ENCODE measurements around the gene NEMP2. TPM values are rescaled to one million over a fixed set of nuclear protein-coding genes. Genes with fewer than 3 reads are reported as not detected.
"Not testable (repeated sequence)": the region's sequence is repeated elsewhere in the genome, so short reads cannot be mapped to it uniquely, and the experiment has no call there.

NEMP2 gene
- total RNA-seq, 2 donors from 2014 or later: 5.0 to 6.8 TPM

DNA sequence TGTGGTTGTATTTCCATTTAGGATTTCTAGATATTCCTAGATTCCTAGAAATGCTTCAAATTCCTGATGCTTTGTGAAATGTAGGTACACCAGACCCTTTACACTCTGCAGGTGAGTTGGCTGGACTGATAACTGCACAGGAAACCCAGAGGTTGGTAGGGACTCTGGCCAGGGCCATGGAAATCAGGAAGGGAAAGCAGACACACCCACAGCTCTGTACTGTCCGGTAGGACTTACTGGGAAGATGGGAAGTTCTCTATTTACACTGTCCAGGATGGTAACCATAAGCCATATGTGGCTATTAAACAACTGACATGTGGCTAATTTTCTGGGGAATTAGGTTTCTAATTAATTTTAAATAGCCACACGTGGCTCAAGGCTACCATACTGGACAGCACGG lies 31.4 kb downstream of the NEMP2 start:
- no peak for DNase-seq (ENCODE audit: low spot score)
- intact Hi-C loops (cut with DNase I): no loop called here

DNA sequence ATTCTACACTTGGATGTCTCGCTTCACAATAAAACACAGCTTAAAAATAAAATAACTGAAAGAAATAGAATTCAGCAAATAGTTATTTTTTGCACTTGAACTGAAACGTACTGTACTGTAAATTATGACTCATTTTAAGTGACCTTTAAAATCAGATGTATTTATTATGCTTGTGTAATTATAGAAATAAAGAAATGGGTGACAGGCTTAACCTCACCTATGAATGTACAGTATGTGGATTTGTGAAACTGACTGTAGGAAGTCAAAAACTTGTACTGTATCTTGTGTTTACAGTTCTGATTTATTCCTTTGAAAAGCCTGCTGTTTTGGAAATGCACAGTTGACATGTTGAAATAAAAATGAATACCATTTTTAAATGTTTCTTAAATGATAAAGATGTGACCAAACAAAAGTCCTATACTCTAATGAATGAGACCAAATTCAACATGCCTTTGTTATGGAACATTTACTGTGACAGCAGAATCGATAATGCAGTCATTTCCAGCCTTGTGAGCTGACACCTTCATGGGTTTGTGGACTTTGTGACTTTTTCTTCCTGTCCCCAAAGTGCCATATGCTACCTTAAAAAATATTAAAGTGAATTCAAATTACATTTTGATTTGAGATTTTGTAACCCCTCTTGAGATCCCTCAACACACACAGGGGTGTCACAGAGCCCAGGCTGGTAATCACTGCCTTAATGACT lies 32.7 kb downstream of the NEMP2 start:
- intact Hi-C loops (cut with DNase I): no loop called here
- DNase-seq (ENCODE audit: low spot score): no peak

DNA sequence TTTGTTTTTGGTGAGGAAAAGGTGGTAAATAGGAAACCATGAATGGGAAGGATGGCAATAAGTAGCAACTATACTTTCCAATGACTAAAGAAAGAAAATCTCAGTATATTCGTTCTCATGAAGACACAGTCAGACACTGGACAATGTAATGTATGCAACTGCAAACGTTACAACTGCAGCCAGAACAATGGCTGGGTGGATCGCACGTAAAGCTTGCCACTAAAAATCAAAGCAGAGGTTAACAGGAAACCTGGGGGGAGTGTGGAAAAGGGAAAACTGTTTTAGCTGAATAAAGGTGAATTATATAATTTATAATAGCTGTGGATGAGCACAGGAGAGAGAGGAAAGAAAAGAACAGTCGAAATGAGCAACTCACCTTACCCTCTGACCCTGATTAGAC lies 33.3 kb downstream of the NEMP2 start:
- DNase-seq (ENCODE audit: low spot score): no peak
- intact Hi-C loops (cut with DNase I): no loop called here

DNA sequence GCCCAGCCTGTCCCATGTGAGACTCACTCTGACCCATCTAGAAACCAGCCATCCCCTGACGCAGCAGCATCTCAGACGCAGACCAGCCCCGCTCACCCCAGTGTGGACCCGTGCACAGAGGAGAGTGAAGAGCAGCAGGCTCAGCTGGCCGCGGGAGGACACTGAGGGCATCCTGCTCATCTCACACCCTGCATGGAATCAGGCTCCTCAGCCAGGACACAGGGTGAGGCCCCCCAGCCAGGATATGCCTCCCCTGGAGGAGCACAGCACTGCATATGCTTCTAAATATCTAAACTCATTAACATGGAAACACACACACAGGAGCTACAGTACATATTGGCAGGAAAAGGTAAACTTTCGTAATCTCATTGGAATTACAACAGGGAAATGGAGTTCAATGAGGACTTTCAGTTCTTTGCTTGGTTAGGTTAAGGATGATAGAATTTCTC lies 34.4 kb downstream of the NEMP2 start:
- DNase-seq (ENCODE audit: low spot score): no peak
- intact Hi-C loops (cut with DNase I): no loop called here

DNA sequence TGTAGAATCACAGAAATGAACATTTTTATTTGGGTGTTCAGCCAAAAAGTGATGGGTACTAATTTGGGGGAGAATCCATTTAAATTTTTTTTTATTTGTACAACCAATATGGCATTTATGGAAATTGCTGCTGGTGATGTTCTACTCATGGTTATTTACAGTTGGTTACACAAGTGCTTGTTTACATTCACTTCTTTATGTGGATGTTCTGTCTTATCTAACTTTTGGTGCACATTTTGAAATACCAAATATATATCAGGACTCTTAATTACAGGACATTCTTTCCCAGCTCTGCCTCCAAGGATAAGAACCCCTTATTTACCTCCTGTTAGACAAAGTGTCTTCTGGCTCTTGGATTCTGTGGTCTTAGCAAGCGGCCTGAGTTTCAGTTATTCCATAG lies 35.2 kb downstream of the NEMP2 start:
- DNase-seq (ENCODE audit: low spot score): no peak
- intact Hi-C loops (cut with DNase I): no loop called here

DNA sequence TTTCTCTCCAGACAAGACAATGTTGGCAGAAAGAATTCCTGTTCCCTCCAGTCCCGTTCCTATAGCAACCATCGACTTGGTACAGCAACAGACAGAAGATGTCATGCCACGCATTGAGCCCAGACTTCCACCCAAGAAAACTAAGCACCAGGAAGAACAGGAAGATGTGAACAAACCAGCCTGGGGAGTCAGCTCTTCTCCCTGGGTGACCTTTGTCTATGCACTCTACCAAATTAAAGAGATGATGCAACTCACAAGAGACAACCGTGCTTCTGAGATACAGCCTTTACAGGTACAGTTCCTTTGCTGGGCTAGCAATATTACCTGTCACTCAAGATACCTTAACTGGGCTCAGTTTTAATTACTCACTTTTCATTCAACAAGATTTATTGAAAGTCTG lies 37.1 kb downstream of the NEMP2 start:
- no peak for DNase-seq (ENCODE audit: low spot score)
- intact Hi-C loops (cut with DNase I): no loop called here

DNA sequence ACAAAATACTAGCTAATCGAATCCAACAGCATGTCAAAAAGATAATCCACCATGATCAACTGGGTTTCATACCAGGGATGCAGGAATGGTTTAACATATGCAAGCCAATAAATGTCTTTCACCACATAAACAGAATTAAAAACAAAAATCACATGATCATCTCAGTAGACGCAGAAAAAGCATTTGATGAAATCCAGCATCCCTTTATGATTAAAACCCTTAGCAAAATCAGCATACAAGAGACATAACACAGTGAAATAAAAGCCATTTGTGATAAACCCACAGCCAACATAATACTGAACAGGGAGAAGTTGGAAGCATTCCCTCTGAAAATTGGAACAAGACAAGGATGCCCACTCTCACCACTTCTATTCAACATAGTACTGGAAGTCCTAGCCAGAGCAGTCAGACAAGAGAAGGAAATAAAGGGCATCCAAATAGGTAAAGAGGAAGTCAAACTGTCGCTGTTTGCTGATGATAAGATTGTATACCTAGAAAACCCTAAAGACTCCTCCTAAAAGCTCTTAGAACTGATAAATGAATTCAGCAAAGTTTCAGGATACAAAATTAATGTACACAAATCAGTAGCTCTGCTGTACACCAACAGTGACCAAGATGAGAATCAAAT lies 39.8 kb downstream of the NEMP2 start:
- intact Hi-C loops (cut with DNase I); DNase-seq (ENCODE audit: low spot score): not testable (repeated sequence)

DNA sequence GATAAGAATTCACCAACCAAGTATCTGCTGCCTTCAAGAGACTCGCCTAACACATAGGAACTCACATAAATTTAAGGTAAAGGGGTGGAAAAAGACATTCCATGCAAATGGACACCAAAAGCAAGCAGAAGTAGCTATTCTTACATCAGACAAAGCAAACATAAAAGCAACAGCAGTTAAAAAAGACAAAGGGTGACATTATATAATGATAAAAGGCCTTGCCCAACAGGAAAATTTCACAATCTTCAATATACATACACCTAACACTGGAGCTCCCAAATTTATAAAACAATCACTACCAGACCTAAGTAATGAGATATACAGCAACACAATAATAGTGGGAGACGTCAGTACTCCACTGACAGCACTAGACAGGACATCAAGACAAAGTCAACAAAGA lies 41.4 kb downstream of the NEMP2 start:
- no peak for DNase-seq (ENCODE audit: low spot score)
- intact Hi-C loops (cut with DNase I): no loop called here

DNA sequence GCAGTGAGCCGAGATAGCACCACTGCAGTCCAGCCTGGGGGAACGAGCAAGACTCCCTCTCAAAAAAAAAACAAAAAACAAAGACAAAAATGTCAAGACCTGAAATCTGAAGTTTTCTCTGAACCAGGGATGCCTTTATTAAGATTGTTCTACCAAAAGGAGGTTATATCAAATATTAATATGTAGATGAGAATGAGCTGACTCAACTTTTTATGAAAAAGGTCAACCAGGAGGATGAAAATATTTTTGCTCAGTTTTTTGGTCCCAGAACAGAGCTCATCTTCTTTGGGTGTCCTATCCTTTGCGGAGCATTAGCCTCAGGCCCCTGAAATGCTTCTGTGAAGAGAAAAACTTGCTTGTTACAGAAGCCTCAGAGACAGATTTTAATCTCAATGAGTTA lies 44.0 kb downstream of the NEMP2 start:
- intact Hi-C loops (cut with DNase I): no loop called here

DNA sequence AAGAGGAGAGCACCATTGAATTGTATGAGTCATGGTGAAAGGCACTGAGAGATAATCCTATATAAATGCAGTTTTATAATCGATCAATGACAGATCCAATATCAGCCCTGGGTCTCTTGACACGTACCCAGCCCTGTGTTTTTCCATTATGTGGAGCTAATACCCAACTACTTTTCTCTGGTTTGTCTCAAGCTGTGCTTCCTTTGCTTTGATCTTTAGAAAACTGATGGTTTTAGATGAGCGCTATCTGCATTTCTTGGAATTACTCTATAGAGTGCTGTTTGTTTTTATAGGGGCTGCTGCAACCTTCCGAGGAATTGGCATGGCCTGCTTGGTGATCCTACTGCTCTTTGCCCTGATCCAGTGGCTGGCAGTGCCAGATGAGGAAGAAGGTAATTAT lies 45.0 kb downstream of the NEMP2 start:
- intact Hi-C loops (cut with DNase I): no loop called here
- DNase-seq (ENCODE audit: low spot score): no peak

More for the DNA sequence above, 44.0 kb downstream of the NEMP2 start:
- DNase-seq (ENCODE audit: low spot score): no peak

DNA sequence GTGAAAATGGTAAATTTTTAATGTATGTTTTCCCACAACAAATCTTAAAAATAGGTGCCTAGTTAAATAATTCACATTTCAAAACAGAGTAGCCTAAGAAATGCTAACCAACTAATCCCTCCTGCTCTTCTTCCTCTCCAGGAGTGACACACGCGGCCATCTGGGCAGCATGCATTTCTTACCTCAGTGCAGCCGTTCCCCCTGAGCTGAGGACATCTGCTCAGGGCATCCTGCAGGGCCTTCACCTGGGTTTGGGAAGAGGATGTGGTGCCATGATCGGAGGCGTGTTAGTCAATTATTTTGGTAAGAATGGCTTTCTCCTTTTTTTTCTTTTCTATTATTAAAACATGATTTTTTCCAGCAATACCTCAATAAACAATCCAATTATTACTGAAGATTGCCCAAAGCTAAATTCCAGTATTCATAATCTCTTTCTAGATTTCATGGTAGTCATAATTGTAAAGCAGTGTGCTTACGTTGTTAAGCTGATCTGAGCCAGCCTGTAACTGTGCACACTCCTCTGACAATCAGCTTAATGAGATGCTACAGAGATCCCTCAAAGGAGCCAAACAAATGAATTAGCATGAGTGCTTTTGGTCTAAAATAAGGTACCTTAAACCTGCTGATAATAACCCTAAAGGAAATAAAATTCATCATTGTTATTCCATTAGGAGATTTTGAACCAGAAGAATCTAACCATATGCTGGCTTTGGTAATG lies 45.8 kb downstream of the NEMP2 start:
- intact Hi-C loops (cut with DNase I): no loop called here
- DNase-seq (ENCODE audit: low spot score): no peak

DNA sequence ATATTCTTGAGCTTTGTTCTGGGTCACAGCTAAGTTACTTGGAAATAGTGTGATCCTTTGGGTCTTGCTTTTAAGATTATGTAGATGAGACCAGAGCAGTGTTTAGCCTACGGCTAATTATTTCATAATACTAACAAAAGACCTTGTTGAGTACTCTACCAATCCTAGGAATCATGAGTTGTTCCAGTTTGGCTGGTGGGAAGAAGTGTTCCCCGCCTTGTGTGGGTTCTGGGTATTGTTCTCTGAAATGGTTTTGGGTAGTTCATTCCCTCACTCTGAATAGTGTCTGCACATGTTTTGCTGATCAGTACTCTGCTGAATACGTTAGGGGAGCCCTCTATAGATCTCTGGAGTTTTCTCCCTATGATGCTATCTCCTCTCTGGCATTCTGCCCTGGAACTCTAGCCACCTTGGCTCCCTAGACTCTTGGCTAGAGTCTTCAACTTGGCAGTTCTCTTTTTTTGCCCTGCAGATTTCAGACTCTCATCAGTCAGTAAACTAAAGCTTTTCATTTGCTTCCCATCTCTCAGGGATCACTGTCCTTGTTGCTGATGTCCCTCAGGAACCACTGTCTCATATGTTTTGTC lies 48.4 kb downstream of the NEMP2 start:
- intact Hi-C loops (cut with DNase I): no loop called here

DNA sequence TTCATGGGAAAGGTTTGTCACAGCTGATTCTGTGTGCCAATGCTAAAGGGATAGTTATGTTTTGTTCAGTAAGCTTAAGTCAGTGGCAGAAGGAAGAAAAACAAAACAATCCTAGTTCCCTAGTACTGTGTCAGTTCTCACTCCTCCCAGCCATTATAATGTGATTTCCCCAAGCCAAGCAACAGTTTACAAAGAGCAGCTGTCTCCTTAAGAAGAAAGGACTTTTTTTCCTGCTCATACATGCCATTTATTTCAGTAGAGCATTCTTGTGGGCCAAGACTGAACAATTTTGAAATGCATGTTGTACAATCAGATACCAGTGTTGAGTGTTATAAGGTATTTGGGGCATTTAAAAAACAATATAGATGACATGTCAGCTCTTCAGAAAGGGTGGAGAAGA lies 52.1 kb downstream of the NEMP2 start:
- DNase-seq (ENCODE audit: low spot score): no peak
- intact Hi-C loops (cut with DNase I): no loop called here

More for the DNA sequence above, 48.4 kb downstream of the NEMP2 start:
- DNase-seq (ENCODE audit: low spot score): no peak

DNA sequence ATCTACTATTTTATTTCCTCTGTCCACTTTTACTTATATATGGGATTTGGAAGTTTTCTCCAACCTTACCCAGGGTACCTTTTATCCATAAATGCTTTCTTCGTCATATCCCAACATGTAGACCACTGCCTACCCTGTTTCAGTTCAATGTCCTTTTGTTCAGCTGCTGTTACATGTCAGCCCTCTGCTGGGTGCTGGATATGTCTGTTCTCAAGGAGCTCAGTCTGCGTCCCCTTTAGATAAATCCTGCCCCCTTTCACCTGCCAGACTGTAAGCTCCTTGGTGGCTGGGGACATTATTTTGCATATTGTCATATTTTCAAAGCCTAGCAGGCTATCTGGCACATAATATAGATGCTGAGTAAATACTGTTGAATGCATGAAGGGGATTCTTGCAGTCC lies 53.2 kb downstream of the NEMP2 start:
- intact Hi-C loops (cut with DNase I): no loop called here
- DNase-seq (ENCODE audit: low spot score): no peak

DNA sequence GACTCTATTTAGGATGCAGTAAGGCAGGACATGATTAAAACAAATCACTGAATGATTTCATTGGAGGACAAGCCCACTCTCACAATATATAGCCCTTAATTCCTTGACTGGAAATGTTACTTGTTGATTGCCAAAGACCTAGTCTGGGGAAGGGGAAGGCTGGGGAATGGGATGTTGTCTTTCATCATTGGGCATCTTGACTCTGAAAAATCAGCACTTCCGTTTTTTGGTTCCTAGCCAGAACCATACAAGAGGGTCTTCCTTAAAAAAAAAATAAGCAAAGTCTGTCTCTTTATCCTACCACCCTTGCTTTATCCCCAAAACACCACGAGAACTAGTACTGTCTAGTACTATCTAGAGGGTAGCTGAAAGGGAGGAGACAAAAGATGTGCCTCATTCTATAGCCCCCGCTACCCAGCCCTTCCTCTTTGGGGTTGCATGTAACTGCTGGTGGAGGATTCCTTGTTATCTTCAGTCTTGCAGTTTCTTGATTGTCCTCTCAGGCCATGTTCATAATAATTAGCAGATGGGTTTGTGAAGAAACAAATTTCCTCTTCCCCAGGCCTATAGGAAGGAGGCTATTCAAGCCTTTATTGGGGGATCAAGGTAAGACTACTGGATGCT lies 55.8 kb downstream of the NEMP2 start:
- DNase-seq (ENCODE audit: low spot score): no peak

DNA sequence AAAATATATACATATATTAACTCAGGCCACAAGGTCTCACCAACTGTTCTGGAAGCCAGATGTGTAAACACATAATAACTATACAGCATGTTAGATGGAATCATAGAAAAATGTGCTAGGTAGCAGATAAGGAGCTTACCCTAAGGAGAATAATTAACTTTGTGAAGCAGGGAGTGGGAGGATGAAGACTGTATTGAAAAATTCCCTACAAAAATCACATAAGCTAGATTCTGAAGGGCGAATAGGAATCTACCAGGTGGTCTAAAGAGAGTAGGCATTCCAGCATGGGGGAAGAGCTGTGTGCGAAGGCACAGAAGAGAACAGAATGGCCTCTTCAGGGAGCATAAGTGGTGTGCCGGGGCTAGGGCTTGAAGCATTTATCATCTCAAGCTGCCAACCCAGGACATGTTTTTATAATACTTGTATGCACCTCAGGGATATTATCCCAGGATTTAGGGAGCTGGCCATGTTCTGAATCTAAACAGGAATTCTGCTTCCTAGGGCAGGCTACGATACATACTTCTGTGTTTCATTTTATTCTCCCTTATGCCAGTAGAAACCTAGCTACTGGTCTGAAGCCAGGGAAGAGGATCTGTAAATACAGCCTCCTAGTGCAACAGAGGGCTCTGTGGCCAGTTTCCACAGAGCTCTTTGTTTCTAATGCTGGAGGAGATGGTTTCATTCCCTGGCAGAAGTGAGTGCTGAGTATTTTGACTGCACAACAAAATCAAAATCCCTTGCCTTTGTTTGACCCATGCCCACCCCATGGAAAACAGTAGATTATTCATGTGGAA lies 56.7 kb downstream of the NEMP2 start:
- no peak for DNase-seq (ENCODE audit: low spot score)
- intact Hi-C loops (cut with DNase I): no loop called here

More for the DNA sequence above, 55.8 kb downstream of the NEMP2 start:
- intact Hi-C loops (cut with DNase I): no loop called here

DNA sequence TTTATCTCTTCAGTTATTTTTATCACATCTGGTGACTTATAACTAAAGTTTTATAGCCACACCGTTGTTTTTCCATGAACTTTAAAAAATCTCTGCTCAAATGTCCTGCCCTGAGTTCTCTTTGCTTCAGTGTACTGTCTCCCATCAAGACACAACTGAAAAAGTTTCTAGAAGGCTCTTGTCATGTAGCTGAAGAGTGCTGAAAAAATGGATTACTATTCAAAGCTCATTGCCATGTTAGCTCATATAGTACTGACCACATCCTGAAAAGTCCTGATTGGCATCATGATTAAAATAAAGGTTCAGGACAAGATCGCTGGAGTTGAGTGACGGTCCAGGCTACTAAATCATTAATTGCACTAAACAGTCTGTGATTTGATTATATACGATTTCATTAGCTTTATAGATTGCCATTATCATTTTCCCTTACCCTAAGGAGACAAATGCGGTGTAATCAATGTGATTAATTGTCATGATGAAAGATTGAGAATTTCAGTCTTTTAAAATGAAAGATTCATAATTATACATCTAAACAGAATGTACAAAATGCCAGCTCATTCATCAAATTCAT lies 64.2 kb downstream of the NEMP2 start:
- intact Hi-C loops (cut with DNase I): no loop called here
- DNase-seq (ENCODE audit: low spot score): no peak

DNA sequence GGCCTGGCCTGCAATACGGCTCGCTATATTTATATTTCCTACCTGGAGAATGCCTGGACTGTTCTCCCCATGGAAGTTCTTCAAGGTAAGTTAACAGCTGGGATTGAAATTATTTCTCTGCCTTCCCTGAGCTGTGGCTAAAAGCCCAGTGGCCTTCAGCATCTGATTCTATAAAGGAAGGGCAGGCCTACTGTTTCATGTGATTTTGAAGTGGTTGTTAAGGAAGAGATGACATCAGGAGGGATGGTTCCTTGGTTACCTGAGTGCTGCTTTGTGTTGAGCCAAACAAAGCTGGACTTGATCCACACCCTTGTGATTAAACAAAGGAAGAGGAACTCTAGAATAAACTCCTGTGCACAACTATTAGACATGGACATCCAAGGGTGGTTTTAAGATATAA lies 64.8 kb downstream of the NEMP2 start:
- intact Hi-C loops (cut with DNase I): loop anchor here in 1 of 2 donors (5.0 kb wide), 1 partner anchor 1037 kb away; no protein-coding TSS in a partner anchor
- DNase-seq (ENCODE audit: low spot score): no peak
